ENCODE data around the gene RNU5D-1. TPM values are rescaled to one million over a fixed set of nuclear protein-coding genes. Genes with fewer than 3 reads are reported as not detected.
A peak's percentile ranks its signal among the peaks of the same experiment; 100 is the strongest.
"Not testable (repeated sequence)": the region's sequence is repeated elsewhere in the genome, so short reads cannot be mapped to it uniquely, and the experiment has no call there.

RNU5D-1 gene
- total RNA-seq, 2 donors from 2014 or later: not detected

- H3K9me3 ChIP-seq: no peaks in the 10 kb centered on the region
- no peak overlapping the region for H3K27ac ChIP-seq
- no peaks in the 10 kb centered on the region for H3K36me3 ChIP-seq
- no peaks in the 10 kb centered on the region for H3K27me3 ChIP-seq (replicated peaks; ENCODE audit: insufficient read depth)
- TF ChIP-seq CTCF (IDR thresholded peaks at IDR 0.05): no peak
- ATAC-seq (ENCODE audit: insufficient number of reproducible peaks, low FRiP score, low read depth) (no peak), DNase-seq (ENCODE audit: low spot score) (no peak)
- peak overlapping the region; percentile 76 for H3K4me3 ChIP-seq
- H3K4me1 ChIP-seq (ENCODE audit: control insufficient read depth in 1 of 2, low read depth in 2 of 2): peaks cover 5 to 8% of the 10 kb centered on the region in 2 donors
These were observed 9.2 kb upstream of the RNU5D-1 start for GRCh38 chr1:44740179-44740617.

- H3K9me3 ChIP-seq: no peaks in the 10 kb centered on the region
- ATAC-seq (ENCODE audit: insufficient number of reproducible peaks, low FRiP score, low read depth): peak; percentile 92
- H3K36me3 ChIP-seq: no peaks in the 10 kb centered on the region
- no peaks in the 10 kb centered on the region for H3K27me3 ChIP-seq (replicated peaks; ENCODE audit: insufficient read depth)
- TF ChIP-seq CTCF (IDR thresholded peaks at IDR 0.05): no peak
- DNase-seq (ENCODE audit: low spot score): peak; percentile 89
- H3K4me1 ChIP-seq (ENCODE audit: control insufficient read depth in 1 of 2, low read depth in 2 of 2): peaks cover 5 to 8% of the 10 kb centered on the region in 2 donors
- peak within 1 kb of the TSS; percentile 76 for H3K4me3 ChIP-seq
- H3K27ac ChIP-seq: peak within 1 kb of the TSS; percentile 80 to 86
These were observed 8.6 kb upstream of the RNU5D-1 start, which contains the start of gene KIF2C for GRCh38 chr1:44739307-44740178. KIF2C (plus strand) TSS chr1:44739837; CDS start chr1:44739933, 96 bp downstream.

- DNase-seq (ENCODE audit: low spot score); H3K4me1 ChIP-seq (ENCODE audit: control insufficient read depth in 1 of 2, low read depth in 2 of 2); H3K9me3 ChIP-seq; H3K27me3 ChIP-seq (replicated peaks; ENCODE audit: insufficient read depth); H3K36me3 ChIP-seq; ATAC-seq (ENCODE audit: insufficient number of reproducible peaks, low FRiP score, low read depth): not testable (repeated sequence)
- Histone ChIP-seq H3K4me3 (peak overlapping the region; percentile 76), H3K27ac (peak overlapping the region; percentile 80 to 86)
These were observed 8.0 kb upstream of the RNU5D-1 start for GRCh38 chr1:44738953-44739306.

- TF ChIP-seq CTCF (IDR thresholded peaks at IDR 0.05): no peak
- DNase-seq (ENCODE audit: low spot score) (no peak), ATAC-seq (ENCODE audit: insufficient number of reproducible peaks, low FRiP score, low read depth) (no peak)
- Histone ChIP-seq H3K36me3 (no peaks in the 10 kb centered on the region), H3K27me3 (replicated peaks; ENCODE audit: insufficient read depth) (no peaks in the 10 kb centered on the region), H3K4me1 (ENCODE audit: control insufficient read depth in 1 of 2, low read depth in 2 of 2) (peaks cover 5 to 9% of the 10 kb centered on the region in 2 donors), H3K4me3 (no peak overlapping the region), H3K9me3 (no peaks in the 10 kb centered on the region), H3K27ac (no peak overlapping the region)
These were observed 5.0 kb upstream of the RNU5D-1 start for GRCh38 chr1:44735992-44736391.

- no peak overlapping the region for H3K27ac ChIP-seq
- no peak overlapping the region for H3K4me3 ChIP-seq
- H3K9me3 ChIP-seq: no peaks in the 10 kb centered on the region
- H3K4me1 ChIP-seq (ENCODE audit: control insufficient read depth in 1 of 2, low read depth in 2 of 2): peaks cover 3 to 13% of the 10 kb centered on the region in 2 donors
- TF ChIP-seq CTCF (IDR thresholded peaks at IDR 0.05): no peak
- DNase-seq (ENCODE audit: low spot score): no peak
- H3K27me3 ChIP-seq (replicated peaks; ENCODE audit: insufficient read depth): no peaks in the 10 kb centered on the region
- H3K36me3 ChIP-seq: no peaks in the 10 kb centered on the region
- no peak for ATAC-seq (ENCODE audit: insufficient number of reproducible peaks, low FRiP score, low read depth)
These were observed 2.8 kb upstream of the RNU5D-1 start for GRCh38 chr1:44733784-44734183.

Data from thoracic aorta (tissue), 2 donors.